EL (cell line): ENCODE data around the gene CDK19.
"Not testable (repeated sequence)": the region's sequence is repeated elsewhere in the genome, so short reads cannot be mapped to it uniquely, and the experiment has no call there.

Source experiments
- DNase-seq: peaks from one replicate; pipeline ENCODE4 v3.0.0-alpha.2; 2016

Gene CDK19

GRCh38 chr6:110815411-110816409 lies at the start of gene CDK19:
CDK19 (minus strand) TSS chr6:110815469; CDS start chr6:110815136, 333 bp downstream.
- DNase-seq: peak; percentile 100

- no peak for DNase-seq
Measured at GRCh38 chr6:110864824-110865223, 49.6 kb upstream of the CDK19 start.

DNA sequence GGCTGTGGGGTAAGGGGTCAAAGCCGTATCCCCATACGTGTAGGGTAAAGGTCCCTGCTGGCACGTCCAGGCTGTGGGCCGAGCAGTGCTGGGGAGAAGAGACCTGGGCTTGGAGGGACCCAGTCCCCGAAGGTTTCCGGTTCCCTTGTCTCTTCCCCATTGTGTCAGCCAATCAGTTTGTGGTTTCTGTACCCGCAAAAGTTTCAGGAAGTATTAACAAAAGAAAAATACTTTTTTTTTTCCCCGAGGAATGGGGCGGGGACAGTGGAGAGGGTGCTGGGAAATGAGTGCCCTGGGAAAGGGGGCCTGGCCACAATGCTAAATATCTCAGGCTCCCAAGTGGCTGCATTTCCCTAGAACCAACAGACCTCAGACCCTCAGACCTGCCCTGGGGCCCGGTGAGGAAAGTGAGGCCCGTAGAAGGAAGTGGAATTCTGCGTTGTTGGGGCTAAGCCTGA lies 44.1 kb upstream of the CDK19 start:
- DNase-seq: no peak

DNA sequence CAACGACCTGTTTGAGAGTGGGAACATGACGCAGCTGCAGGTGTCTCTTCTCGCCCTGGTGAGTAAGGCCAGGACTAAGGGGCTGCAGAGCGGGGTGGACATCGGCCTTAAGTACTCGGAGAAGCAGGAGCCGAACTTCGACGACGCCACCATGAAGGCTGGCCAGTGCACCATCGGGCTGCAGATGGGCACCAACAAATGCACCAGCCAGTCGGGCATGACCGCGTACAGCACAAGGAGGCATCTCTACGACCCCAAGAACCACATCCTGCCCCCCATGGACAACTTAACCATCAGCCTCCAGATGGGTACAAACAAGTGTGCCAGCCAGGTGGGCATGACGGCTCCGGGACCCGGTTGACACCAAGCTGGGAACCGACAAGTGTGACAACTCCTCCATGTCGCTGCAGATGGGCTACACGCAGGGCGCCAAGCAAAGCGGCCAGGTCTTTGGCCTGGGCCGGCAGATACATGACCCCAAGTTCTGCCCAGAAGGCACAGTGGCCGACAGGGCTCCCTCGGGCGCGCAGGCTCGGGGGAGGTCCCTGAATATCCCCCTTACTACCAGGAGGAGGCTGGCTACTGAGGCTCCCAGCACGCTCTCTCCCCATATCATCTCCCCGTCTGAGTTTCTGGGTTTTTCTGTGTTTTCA lies 43.4 kb upstream of the CDK19 start:
- no peak for DNase-seq

- no peak for DNase-seq
Measured at GRCh38 chr6:110858016-110858415, 42.7 kb upstream of the CDK19 start.

- no peak for DNase-seq
Measured at GRCh38 chr6:110856296-110856695, 41.0 kb upstream of the CDK19 start.

DNA sequence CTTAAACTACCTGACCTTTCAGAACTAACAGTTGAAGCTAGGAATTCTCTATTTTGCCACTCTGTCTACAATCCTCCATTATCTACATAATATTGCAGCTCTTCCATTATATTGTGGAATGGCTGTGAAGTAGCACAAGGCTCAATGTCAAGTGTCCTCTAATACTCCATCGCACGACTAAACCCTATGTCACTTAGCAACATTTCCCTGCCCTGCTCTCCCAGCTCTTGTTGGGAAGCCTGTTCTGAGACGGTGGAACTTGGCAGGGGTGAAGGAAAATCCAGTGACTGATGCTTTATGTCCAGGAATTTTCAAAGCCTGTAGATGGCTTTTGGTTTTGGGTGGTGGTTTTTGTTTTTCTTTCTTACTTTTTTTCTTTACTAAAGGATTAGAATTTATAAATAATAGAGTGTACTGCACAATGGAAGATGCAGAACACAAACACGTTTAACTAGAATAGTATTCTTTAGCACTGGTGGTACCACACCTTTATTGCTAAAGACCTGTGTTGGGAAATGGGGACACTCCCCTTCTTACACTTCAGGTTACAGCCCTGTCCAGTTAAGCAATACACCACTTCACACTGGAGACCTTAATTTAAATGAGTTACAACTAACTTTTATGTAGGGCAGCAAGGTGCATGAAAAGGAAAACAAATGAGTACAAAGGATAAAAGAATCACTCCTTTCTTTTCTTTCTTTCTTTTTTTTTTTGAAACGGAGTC lies 38.6 kb upstream of the CDK19 start:
- DNase-seq: no peak

DNA sequence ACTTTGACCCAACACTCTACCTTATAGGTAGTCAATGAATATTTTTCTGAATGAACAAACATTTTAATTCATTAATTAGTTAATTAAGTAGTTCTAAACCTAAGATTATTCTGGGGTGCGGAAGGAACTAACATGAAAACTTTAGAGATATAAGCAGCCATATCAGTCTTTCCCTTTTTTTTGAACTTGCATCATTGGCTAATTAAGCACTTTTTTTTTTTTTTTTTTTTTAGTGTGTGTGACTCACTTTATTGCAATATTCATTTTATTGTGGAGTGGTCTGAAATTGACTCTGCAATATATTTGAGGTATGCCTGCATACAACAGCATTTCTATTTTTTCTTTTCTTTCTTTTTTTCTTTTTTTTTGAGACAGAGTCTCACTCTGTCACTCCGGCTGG lies 37.5 kb upstream of the CDK19 start:
- no peak for DNase-seq

GRCh38 chr6:110849781-110850180 lies 34.5 kb upstream of the CDK19 start:
- DNase-seq: no peak

GRCh38 chr6:110841266-110841665 lies 26.0 kb upstream of the CDK19 start:
- no peak for DNase-seq

GRCh38 chr6:110835751-110836150 lies 20.5 kb upstream of the CDK19 start:
- not testable (repeated sequence) for DNase-seq

GRCh38 chr6:110833831-110834230 lies 18.6 kb upstream of the CDK19 start:
- DNase-seq: no peak

DNA sequence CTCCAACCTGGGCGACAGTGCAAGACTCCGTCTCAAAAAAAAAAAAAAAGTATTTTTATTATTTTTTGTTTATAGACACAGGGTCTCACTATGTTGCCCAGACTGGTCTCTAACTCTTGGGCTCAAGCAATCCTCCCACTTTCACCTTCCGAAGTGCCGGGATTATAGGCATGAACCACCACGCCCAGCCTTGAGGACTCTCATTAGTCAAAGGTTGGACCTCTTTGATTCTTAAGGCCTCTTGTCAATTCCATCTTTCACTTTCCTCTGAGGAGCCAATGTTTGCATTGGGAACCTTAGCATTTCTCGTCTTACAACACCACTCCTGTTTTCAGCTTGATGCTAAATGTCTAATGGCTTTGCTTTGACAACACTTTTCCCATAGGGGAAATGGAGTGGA lies 16.1 kb upstream of the CDK19 start:
- no peak for DNase-seq

DNA sequence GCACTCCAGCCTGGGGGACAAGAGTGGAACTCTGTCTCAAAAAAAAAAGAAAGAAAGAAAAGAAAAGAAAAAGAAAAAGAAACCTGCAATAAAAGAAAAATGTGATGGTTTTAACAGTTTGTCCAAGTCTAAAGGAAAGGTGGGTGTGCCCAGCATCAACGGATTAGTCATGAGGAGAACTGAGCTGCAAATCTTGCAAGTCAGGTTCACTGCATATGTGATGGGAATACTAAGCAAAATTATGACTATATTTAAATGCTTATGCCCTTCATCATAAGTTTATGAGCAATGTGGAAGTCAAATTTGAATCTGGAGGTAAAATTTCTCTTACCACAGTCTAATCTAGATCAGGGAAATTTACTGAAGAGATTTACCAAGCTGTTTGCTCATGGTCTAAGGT lies 13.1 kb upstream of the CDK19 start:
- DNase-seq: peak; percentile 19

GRCh38 chr6:110826236-110827129 lies 11.2 kb upstream of the CDK19 start:
- DNase-seq: peak; percentile 36

GRCh38 chr6:110823146-110823545 lies 7.9 kb upstream of the CDK19 start:
- DNase-seq: no peak

- no peak for DNase-seq
Measured at GRCh38 chr6:110822249-110822648, 7.0 kb upstream of the CDK19 start.

GRCh38 chr6:110816677-110817076 lies 1.4 kb upstream of the CDK19 start:
- no peak for DNase-seq

GRCh38 chr6:110815015-110815410 lies 256 bp downstream of the CDK19 start:
- DNase-seq: no peak

DNA sequence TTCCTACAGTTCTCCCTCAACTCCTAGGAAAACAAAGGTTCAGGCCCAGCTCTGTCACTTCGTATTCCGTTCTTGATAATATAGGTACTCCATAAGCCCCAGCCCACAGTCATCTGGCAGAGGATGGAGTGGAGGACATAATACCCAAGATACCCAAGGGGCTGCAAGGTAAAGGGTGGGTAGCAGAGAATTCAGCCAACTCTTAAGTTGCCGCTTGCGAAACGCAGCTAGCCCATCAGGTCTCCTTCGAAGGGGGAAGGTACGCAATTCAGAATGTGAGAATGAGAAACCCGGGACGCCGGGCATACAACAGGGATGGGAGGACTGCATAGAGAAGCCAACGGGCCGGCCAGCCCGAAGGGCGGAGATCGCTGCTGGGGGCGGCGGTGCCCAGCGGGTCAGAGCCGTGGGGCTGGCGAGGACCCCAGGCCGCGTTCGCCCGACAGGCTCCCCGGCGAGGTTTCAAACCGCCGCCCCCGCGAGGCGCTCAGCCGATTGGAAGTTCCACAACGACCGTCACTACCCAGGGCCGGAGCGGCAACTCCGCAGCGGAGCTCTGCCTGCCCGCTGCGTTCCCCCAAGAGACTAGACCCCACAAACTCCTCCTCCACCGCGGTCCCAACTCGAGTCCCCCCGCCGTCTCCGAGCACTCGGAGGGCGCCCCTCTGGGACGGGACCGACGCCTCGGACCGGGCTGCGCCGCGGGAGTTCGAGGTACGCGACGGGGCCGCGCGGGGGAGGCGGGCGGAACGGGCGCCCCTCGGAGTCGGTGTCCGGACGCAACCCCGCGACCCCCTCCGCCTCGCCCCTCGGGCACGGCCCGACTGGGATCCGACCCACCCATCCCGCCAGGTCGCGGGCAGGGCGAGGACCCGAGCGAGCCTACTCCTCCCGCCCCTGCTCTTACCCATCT lies 911 bp downstream of the CDK19 start:
- peak; percentile 57 for DNase-seq
